ENCODE measurements around the gene IL3RA. TPM values are rescaled to one million over a fixed set of nuclear protein-coding genes. Genes with fewer than 3 reads are reported as not detected.
"Not testable (repeated sequence)": the region's sequence is repeated elsewhere in the genome, so short reads cannot be mapped to it uniquely, and the experiment has no call there.

The IL3RA gene
- total RNA-seq, 2 donors from 2014 or later, result 2.1 to 6.7 TPM

- H3K27me3 ChIP-seq, result no peaks in the 10 kb centered on the region
- H3K4me1 ChIP-seq, result no peaks in the 10 kb centered on the region
- no peak overlapping the region for H3K27ac ChIP-seq
- H3K9me3 ChIP-seq, result no peaks in the 10 kb centered on the region
- H3K36me3 ChIP-seq, result no peaks in the 10 kb centered on the region
- H3K4me3 ChIP-seq, result no peak overlapping the region
- intact Hi-C loops (cut with DNase I), result no loop called here
- DNase-seq, result no peak
- TF ChIP-seq CTCF (IDR thresholded peaks at IDR 0.05), result no peak
- no peak overlapping the region for H3K9ac ChIP-seq (ENCODE audit: low read depth in 2 of 2, low read length in 2 of 2)
Measured at GRCh38 chrX:1295550-1295949, 41.0 kb upstream of the IL3RA start.

- H3K36me3 ChIP-seq; H3K9ac ChIP-seq (ENCODE audit: low read depth in 2 of 2, low read length in 2 of 2); H3K27me3 ChIP-seq; H3K27ac ChIP-seq; H3K4me3 ChIP-seq; DNase-seq; H3K4me1 ChIP-seq; intact Hi-C loops (cut with DNase I); H3K9me3 ChIP-seq: not testable (repeated sequence)
Measured at GRCh38 chrX:1297591-1297990, 39.0 kb upstream of the IL3RA start.

- Histone ChIP-seq H3K27me3 (no peaks in the 10 kb centered on the region), H3K4me3 (no peak overlapping the region), H3K36me3 (no peaks in the 10 kb centered on the region), H3K9ac (ENCODE audit: low read depth in 2 of 2, low read length in 2 of 2) (no peak overlapping the region), H3K4me1 (no peaks in the 10 kb centered on the region), H3K27ac (no peak overlapping the region), H3K9me3 (no peaks in the 10 kb centered on the region)
- TF ChIP-seq CTCF (IDR thresholded peaks at IDR 0.05), result no peak
- DNase-seq, result no peak
- intact Hi-C loops (cut with DNase I), result no loop called here
Measured at GRCh38 chrX:1300449-1300848, 36.1 kb upstream of the IL3RA start.

GRCh38 chrX:1305411-1305810 lies 31.2 kb upstream of the IL3RA start:
- H3K27ac ChIP-seq, result no peak overlapping the region
- DNase-seq, result no peak
- H3K4me3 ChIP-seq, result no peak overlapping the region
- no peak for TF ChIP-seq CTCF (IDR thresholded peaks at IDR 0.05)
- no peaks in the 10 kb centered on the region for H3K36me3 ChIP-seq
- no peaks in the 10 kb centered on the region for H3K9me3 ChIP-seq
- H3K27me3 ChIP-seq, result no peaks in the 10 kb centered on the region
- H3K4me1 ChIP-seq, result no peaks in the 10 kb centered on the region
- no peak overlapping the region for H3K9ac ChIP-seq (ENCODE audit: low read depth in 2 of 2, low read length in 2 of 2)
- intact Hi-C loops (cut with DNase I), result no loop called here

- H3K4me3 ChIP-seq, result no peak overlapping the region
- no peaks in the 10 kb centered on the region for H3K36me3 ChIP-seq
- DNase-seq, result no peak
- no peak overlapping the region for H3K9ac ChIP-seq (ENCODE audit: low read depth in 2 of 2, low read length in 2 of 2)
- H3K27ac ChIP-seq, result no peak overlapping the region
- no peak for TF ChIP-seq CTCF (IDR thresholded peaks at IDR 0.05)
- no peaks in the 10 kb centered on the region for H3K27me3 ChIP-seq
- intact Hi-C loops (cut with DNase I), result no loop called here
- H3K4me1 ChIP-seq, result no peaks in the 10 kb centered on the region
- no peaks in the 10 kb centered on the region for H3K9me3 ChIP-seq
Measured at GRCh38 chrX:1306909-1307625, 29.5 kb upstream of the IL3RA start.

GRCh38 chrX:1307626-1308340 lies 28.8 kb upstream of the IL3RA start:
- no peaks in the 10 kb centered on the region for H3K27me3 ChIP-seq
- TF ChIP-seq CTCF (IDR thresholded peaks at IDR 0.05), result no peak
- no peak overlapping the region for H3K4me3 ChIP-seq
- intact Hi-C loops (cut with DNase I), result no loop called here
- no peak overlapping the region for H3K27ac ChIP-seq
- H3K9me3 ChIP-seq, result no peaks in the 10 kb centered on the region
- H3K9ac ChIP-seq (ENCODE audit: low read depth in 2 of 2, low read length in 2 of 2), result no peak overlapping the region
- H3K36me3 ChIP-seq, result no peaks in the 10 kb centered on the region
- no peaks in the 10 kb centered on the region for H3K4me1 ChIP-seq
- DNase-seq, result no peak
